Activated CD4-positive, alpha-beta T cell treated with anti-CD3 and anti-CD28 coated beads, Interleukin-2, amount 50 U/mL, for 48 hours (primary cell): Measurements from ENCODE around the gene ADPRH.
"Not testable (repeated sequence)": the region's sequence is repeated elsewhere in the genome, so short reads cannot be mapped to it uniquely, and the experiment has no call there.

Experiments
- DNase-seq, 2 experiments: peaks; one replicate each; pipeline ENCODE4 v3.0.0-alpha.2; 2020

Gene ADPRH

GRCh38 chr3:119579366-119580066 lies at the start of gene ADPRH:
Gene ADPRH (plus strand): TSS chr3:119579492. CDS start chr3:119582170, 2,678 bp downstream.
- peak; percentile 68 to 73 for DNase-seq

- no peak for DNase-seq
Observed at GRCh38 chr3:119529883-119530282, 49.4 kb upstream of the ADPRH start.

GRCh38 chr3:119530456-119530855 lies 48.8 kb upstream of the ADPRH start:
- DNase-seq, result no peak

- no peak for DNase-seq
Observed at GRCh38 chr3:119531151-119531550, 48.1 kb upstream of the ADPRH start.

GRCh38 chr3:119534296-119534695 lies 45.0 kb upstream of the ADPRH start:
- DNase-seq, result no peak

- DNase-seq, result no peak
Observed at GRCh38 chr3:119536757-119537156, 42.5 kb upstream of the ADPRH start.

GRCh38 chr3:119538772-119539171 lies 40.5 kb upstream of the ADPRH start:
- no peak for DNase-seq

GRCh38 chr3:119541547-119541946 lies 37.7 kb upstream of the ADPRH start:
- DNase-seq, result no peak

GRCh38 chr3:119542168-119542767 lies 37.0 kb upstream of the ADPRH start:
- DNase-seq, result no peak

- no peak for DNase-seq
Observed at GRCh38 chr3:119543147-119543546, 36.1 kb upstream of the ADPRH start.

- no peak for DNase-seq
Observed at GRCh38 chr3:119547227-119547626, 32.1 kb upstream of the ADPRH start.

GRCh38 chr3:119548341-119548740 lies 31.0 kb upstream of the ADPRH start:
- no peak for DNase-seq

GRCh38 chr3:119550192-119550910 lies 28.9 kb upstream of the ADPRH start:
- DNase-seq, result no peak

- DNase-seq, result no peak
Observed at GRCh38 chr3:119551598-119551997, 27.7 kb upstream of the ADPRH start.

GRCh38 chr3:119552928-119553327 lies 26.4 kb upstream of the ADPRH start:
- DNase-seq, result not testable (repeated sequence)

GRCh38 chr3:119553823-119554415 lies 25.4 kb upstream of the ADPRH start:
- DNase-seq, result no peak

GRCh38 chr3:119555309-119555735 lies 24.0 kb upstream of the ADPRH start:
- DNase-seq, result no peak

GRCh38 chr3:119555929-119556328 lies 23.4 kb upstream of the ADPRH start:
- DNase-seq, result no peak

GRCh38 chr3:119557192-119557876 lies 22.0 kb upstream of the ADPRH start:
- no peak for DNase-seq

- peak; percentile 17 to 33 for DNase-seq
Observed at GRCh38 chr3:119557877-119558269, 21.4 kb upstream of the ADPRH start.

GRCh38 chr3:119558626-119559317 lies 20.5 kb upstream of the ADPRH start:
- DNase-seq, result no peak

- DNase-seq, result peak; percentile 68 to 76
Observed at GRCh38 chr3:119559441-119559963, 19.8 kb upstream of the ADPRH start, which contains the start of gene CD80. Gene CD80 (minus strand): TSS chr3:119559614. CDS start chr3:119557728, 1,886 bp downstream.
